DND-41 (cell line): ENCODE data around the gene CTIF.

Experiments used
- ATAC-seq: fragments of 200-7000 bp; cut with Tn5 transposase; 3 replicates; pipeline ENCODE4 v1.9.1; 2021; ENCODE audit warnings: low read depth; ENCODE audit not compliant: insufficient read depth
- DNase-seq: peaks from one replicate; pipeline ENCODE4 v3.0.0-alpha.2; 2020
- H2AFZ ChIP-seq: 2 replicates; pipeline ENCODE4 v1.6.0; 2012; ENCODE audit warnings: low read depth, low read length
- H3K27ac ChIP-seq: 2 replicates; pipeline ENCODE4 v1.5.1; 2012; ENCODE audit warnings: low read length, inconsistent platforms
- H3K27me3 ChIP-seq: fragments of 200-600 bp; sonication (generic); 2 replicates; pipeline ENCODE4 v1.6.0; 2012; ENCODE audit warnings: low read length, mild to moderate bottlenecking, inconsistent platforms; ENCODE audit not compliant: insufficient read depth, poor library complexity
- H3K36me3 ChIP-seq: 2 replicates; pipeline ENCODE4 v1.5.1; 2012; ENCODE audit warnings: low read length, inconsistent platforms; ENCODE audit not compliant: insufficient read depth
- H3K4me1 ChIP-seq: 2 replicates; pipeline ENCODE4 v1.5.1; 2012; ENCODE audit warnings: mild to moderate bottlenecking, low read length; ENCODE audit not compliant: insufficient read depth
- H3K4me2 ChIP-seq: 2 replicates; pipeline ENCODE4 v1.6.0; 2012; ENCODE audit warnings: mild to moderate bottlenecking, moderate library complexity, low read length, inconsistent platforms; ENCODE audit not compliant: insufficient read depth
- H3K4me3 ChIP-seq, 2 experiments: fragments of 200-600 bp in 1 of 2; shearing (Covaris generic) in 1 of 2; 2 replicates each; pipeline ENCODE4 v1.5.1; 2012 to 2016; ENCODE audit warnings: inconsistent platforms in 2 of 2, low read length in 2 of 2, mild to moderate bottlenecking in 2 of 2, low read depth in 1 of 2, moderate library complexity in 1 of 2
- H3K79me2 ChIP-seq: 2 replicates; pipeline ENCODE4 v1.6.0; 2012; ENCODE audit warnings: low read length, inconsistent platforms; ENCODE audit not compliant: insufficient read depth
- H3K9ac ChIP-seq: 2 replicates; pipeline ENCODE4 v1.6.0; 2012; ENCODE audit warnings: low read depth, mild to moderate bottlenecking, inconsistent platforms, low read length, moderate library complexity
- H3K9me3 ChIP-seq: 2 replicates; pipeline ENCODE4 v1.5.1; 2012; ENCODE audit warnings: low read length, moderate library complexity, mild to moderate bottlenecking, inconsistent platforms; ENCODE audit not compliant: insufficient read depth, severe bottlenecking
- H4K20me1 ChIP-seq: 2 replicates; pipeline ENCODE4 v1.6.0; 2012; ENCODE audit warnings: low read length; ENCODE audit not compliant: insufficient read depth
- CTCF ChIP-seq: IDR thresholded peaks from 2 replicates; pipeline ENCODE4 v1.5.1; 2012; ENCODE audit warnings: borderline replicate concordance, low read length, moderate library complexity, mild to moderate bottlenecking; ENCODE audit not compliant: poor library complexity, severe bottlenecking; ENCODE audit errors: extremely low read depth
- EZH2 ChIP-seq: IDR thresholded peaks from 3 replicates; pipeline ENCODE4 v1.6.1; 2012; ENCODE audit warnings: borderline replicate concordance, low read depth, mild to moderate bottlenecking, moderate library complexity, low read length, inconsistent platforms; ENCODE audit not compliant: severe bottlenecking

Gene CTIF

GRCh38 chr18:48888773-48889080, 349.9 kb downstream of the CTIF start:
- DNase-seq (no peak), ATAC-seq (no peak)
- no peaks in the 10 kb centered on the region for H3K79me2 ChIP-seq
- no peaks in the 10 kb centered on the region for H3K36me3 ChIP-seq
- no peaks in the 10 kb centered on the region for H4K20me1 ChIP-seq
- no peaks in the 10 kb centered on the region for H3K27me3 ChIP-seq
- no peak overlapping the region for H2AFZ ChIP-seq
- no peak overlapping the region for H3K27ac ChIP-seq
- no peak overlapping the region for H3K4me3 ChIP-seq
- TF ChIP-seq CTCF: no peak
- no peak for TF ChIP-seq EZH2
- H3K4me2 ChIP-seq: no peak overlapping the region
- no peaks in the 10 kb centered on the region for H3K4me1 ChIP-seq
- H3K9me3 ChIP-seq: no peaks in the 10 kb centered on the region
- no peak overlapping the region for H3K9ac ChIP-seq

GRCh38 chr18:48889115-48889941, 350.5 kb downstream of the CTIF start:
- Histone ChIP-seq H4K20me1 (no peaks in the 10 kb centered on the region), H2AFZ (no peak overlapping the region), H3K36me3 (no peaks in the 10 kb centered on the region), H3K4me2 (no peak overlapping the region), H3K9ac (no peak overlapping the region), H3K4me3 (no peak overlapping the region), H3K9me3 (no peaks in the 10 kb centered on the region), H3K27ac (no peak overlapping the region), H3K4me1 (no peaks in the 10 kb centered on the region), H3K79me2 (no peaks in the 10 kb centered on the region), H3K27me3 (no peaks in the 10 kb centered on the region)
- ATAC-seq: no peak
- TF ChIP-seq CTCF (no peak), EZH2 (no peak)
- DNase-seq: no peak

GRCh38 chr18:48889981-48890762, 351.3 kb downstream of the CTIF start:
- H3K4me1 ChIP-seq: no peaks in the 10 kb centered on the region

More at GRCh38 chr18:48889981-48890762, 351.3 kb downstream of the CTIF start:
- ATAC-seq: no peak
- TF ChIP-seq EZH2 (no peak), CTCF (no peak)
- Histone ChIP-seq H3K79me2 (no peaks in the 10 kb centered on the region), H3K9me3 (no peaks in the 10 kb centered on the region), H3K4me2 (no peak overlapping the region), H2AFZ (no peak overlapping the region), H3K4me3 (no peak overlapping the region), H3K27me3 (no peaks in the 10 kb centered on the region), H4K20me1 (no peaks in the 10 kb centered on the region), H3K36me3 (no peaks in the 10 kb centered on the region), H3K9ac (no peak overlapping the region), H3K27ac (no peak overlapping the region)
- no peak for DNase-seq
